Esophagus muscularis mucosa (tissue), 4 donors: ENCODE results near the gene CCNYL1.

ENCODE experiments used
- CTCF ChIP-seq, 3 experiments: fragments of 200-600 bp in 2 of 3; fragments of 450-650 bp in 1 of 3; sonication (generic) in 2 of 3; IDR thresholded peaks; one replicate each; pipeline ENCODE4 v1.5.1; 2017 to 2019; ENCODE audit warnings: antibody characterized with exemption in 3 of 3, mild to moderate bottlenecking in 2 of 3, moderate library complexity in 1 of 3
- EP300 ChIP-seq: sonication (generic); formaldehyde crosslinking; IDR thresholded peaks from one replicate; pipeline ENCODE4 v1.6.1; 2017; ENCODE audit warnings: antibody characterized with exemption
- POLR2A ChIP-seq: fragments of 450-650 bp; IDR thresholded peaks from one replicate; pipeline ENCODE4 v1.6.1; 2017; ENCODE audit warnings: antibody characterized with exemption, moderate library complexity, mild to moderate bottlenecking, low read depth
- POLR2AphosphoS5 ChIP-seq, 2 donors: sonication (generic); formaldehyde crosslinking; IDR thresholded peaks; one replicate each; pipeline ENCODE4 v1.6.1; 2017; ENCODE audit warnings: antibody characterized with exemption in 2 of 2

- TF ChIP-seq CTCF (IDR thresholded peaks at IDR 0.05) (no peak), POLR2A (no peak), POLR2AphosphoS5 (IDR thresholded peaks at IDR 0.05) (no peak), EP300 (no peak)
Measured at GRCh38 chr2:207778298-207778882, 67.0 kb downstream of the CCNYL1 start.
